COR-L47 (cell line): ENCODE measurements around the gene SPINT3.
"Not testable (repeated sequence)": the region's sequence is repeated elsewhere in the genome, so short reads cannot be mapped to it uniquely, and the experiment has no call there.

ENCODE experiments used
- DNase-seq: peaks from one replicate; lab custom pipeline; 2025; lab: John Stamatoyannopoulos, UW

The SPINT3 gene

GRCh38 chr20:45502561-45502960 is 12.9 kb downstream of the SPINT3 start:
- DNase-seq = no peak

DNA sequence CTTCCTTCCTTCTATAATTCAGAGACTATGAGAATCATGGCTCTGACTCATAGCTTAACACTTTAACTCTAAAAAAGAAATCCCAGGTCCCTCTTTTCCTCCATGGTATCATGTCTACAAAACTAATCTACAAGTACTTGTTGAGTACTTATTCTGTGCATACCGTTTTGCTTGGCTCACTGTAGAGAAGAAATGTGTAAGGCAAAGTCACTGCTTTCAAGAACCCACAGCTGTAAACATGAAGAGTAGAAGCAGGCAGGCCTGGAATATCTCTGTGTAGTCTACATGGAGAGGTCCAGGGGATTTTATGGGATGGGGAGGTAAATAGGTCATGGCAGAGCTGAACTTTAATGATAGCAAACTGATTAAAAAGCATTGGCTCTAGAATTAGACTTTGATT is 13.8 kb downstream of the SPINT3 start:
- no peak for DNase-seq

- no peak for DNase-seq
Measured at GRCh38 chr20:45500022-45500421, 15.4 kb downstream of the SPINT3 start.

DNA sequence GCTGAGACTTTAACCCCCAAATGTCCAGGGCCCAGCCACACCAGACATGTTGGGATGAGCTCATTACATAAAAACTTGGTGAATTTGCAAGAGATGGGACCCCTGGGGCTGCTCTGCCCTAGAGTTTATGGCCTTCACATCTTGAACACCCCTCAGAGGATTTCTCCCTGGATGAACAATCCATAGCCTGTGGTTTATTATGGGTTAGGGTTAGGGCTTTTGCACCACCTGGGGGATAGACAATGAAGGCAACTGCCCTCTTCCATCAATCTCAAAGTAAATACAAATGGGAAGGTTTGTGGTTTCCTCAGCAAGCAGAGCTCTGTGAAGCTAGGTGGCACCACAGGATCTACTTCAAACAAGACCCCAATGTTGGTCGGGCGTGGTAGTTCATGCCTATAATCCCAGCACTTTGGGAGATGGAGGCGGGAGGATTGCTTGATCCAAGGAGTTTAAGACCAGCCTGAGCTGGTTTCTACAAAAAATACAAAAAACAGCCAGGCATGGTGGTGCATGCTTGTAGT is 17.4 kb downstream of the SPINT3 start:
- DNase-seq = no peak

GRCh38 chr20:45496166-45496565 is 19.3 kb downstream of the SPINT3 start:
- no peak for DNase-seq

DNA sequence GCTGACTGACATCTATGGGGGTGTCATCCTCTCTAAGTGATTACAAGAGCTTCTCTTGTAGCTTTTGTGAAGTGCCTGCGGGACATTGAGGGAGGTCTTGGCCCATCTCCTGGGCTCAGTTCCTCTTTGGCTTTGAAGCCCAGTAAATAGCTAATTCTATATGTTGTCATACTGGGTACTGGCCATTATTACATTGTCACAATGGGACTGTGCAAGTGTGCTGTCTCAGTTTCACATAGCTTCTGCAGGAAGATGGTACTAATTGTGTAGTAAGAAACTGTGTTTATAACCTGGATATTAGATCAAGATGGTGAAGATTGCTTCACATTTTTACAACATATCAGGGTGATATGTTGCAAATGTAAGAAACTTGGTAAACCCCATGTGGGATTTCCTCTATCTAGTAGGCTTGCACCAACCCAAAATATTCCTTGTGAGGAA is 19.9 kb downstream of the SPINT3 start:
- DNase-seq = no peak

GRCh38 chr20:45489083-45489531 is 26.3 kb downstream of the SPINT3 start:
- no peak for DNase-seq

- DNase-seq = no peak
Measured at GRCh38 chr20:45487231-45487635, 28.2 kb downstream of the SPINT3 start.

- DNase-seq = no peak
Measured at GRCh38 chr20:45485388-45485787, 30.0 kb downstream of the SPINT3 start.

- DNase-seq = no peak
Measured at GRCh38 chr20:45484676-45485075, 30.7 kb downstream of the SPINT3 start.

DNA sequence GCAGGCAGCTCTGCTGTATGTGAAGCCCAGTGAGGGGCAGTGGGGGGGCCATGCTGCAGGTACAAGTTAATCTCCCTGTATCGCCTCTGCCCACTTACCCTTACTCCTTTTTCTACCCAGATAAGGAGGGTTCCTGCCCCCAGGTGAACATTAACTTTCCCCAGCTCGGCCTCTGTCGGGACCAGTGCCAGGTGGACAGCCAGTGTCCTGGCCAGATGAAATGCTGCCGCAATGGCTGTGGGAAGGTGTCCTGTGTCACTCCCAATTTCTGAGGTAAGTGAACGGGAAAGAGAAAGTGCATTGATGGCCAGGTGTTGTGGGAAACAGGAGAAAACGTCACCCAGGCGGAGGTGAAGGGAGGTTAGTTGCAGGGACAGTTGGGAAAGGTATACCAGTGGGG is 35.6 kb downstream of the SPINT3 start:
- no peak for DNase-seq

- DNase-seq = not testable (repeated sequence)
Measured at GRCh38 chr20:45477530-45478148, 37.8 kb downstream of the SPINT3 start.

- not testable (repeated sequence) for DNase-seq
Measured at GRCh38 chr20:45472286-45472685, 43.1 kb downstream of the SPINT3 start.

GRCh38 chr20:45470937-45471336 is 44.5 kb downstream of the SPINT3 start:
- DNase-seq = no peak

DNA sequence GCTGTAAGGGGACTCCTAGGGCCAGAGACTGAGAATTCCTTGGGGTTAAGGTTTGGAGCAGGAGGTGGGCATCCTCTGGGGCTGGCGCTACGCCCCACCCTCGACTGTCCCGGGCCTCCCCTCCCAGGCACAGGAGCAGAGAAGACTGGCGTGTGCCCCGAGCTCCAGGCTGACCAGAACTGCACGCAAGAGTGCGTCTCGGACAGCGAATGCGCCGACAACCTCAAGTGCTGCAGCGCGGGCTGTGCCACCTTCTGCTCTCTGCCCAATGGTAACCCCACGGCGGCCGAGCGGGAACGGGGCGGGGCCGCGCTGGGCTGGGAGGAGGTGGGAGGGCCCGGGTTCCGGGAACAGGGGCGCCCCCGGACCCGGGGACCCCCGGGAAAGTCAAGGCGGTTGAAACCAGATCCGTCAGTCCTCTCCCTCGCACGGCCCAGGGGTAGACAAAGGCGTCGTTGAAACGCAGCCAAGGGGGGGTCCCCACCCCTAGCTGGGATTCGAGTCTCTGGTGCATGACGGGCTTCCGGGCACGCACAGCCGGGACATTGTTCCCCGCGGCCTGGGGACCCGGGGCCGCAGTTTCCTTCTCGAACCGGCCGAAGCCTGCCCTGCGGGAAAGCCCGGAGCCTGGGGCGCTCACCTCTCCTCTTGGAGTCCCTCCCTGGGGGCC is 45.0 kb downstream of the SPINT3 start:
- DNase-seq = peak; percentile 14

GRCh38 chr20:45469336-45470261 is 45.8 kb downstream of the SPINT3 start, which contains the start of gene WFDC2:
WFDC2 (plus strand) TSS chr20:45469753; CDS start chr20:45469782, 29 bp downstream.
- DNase-seq = no peak

GRCh38 chr20:45467861-45468260 is 47.6 kb downstream of the SPINT3 start:
- peak; percentile 69 for DNase-seq

GRCh38 chr20:45467172-45467571 is 48.2 kb downstream of the SPINT3 start:
- no peak for DNase-seq

DNA sequence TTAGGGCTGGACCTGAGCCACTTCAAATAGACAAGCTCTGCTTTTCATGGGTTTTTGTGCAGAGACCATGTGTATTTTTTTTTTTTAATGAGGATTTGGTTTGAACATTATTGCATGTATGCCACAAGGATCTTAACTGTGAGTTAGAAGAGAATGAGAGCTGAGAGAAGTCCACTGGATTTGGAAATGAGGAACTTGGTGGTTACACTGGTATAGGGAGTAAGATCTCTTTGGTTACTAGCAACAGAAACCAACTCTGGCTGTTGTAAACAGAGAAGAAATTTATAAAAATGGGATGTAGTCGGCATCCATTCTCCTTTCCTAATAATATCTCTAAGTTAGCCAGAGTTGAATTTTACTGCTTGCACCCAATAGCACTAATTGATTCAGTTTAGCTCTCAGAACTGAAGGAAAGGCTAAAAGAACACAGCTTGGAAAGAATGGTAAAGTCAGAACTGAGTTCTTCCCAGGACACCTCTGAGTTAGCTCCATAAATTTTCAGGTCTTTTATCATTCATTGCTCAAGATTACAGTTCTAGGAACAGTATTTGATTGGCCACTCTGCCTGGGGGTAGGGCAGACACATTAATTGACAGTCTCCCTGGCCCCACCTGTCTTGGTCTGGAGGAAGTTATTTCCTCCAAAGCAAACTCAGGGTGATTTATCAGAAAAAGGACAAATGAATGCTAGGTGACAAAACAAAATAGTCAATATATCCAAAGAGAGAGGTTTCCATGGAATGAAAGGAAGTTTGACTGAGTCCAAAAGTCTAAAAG is 49.7 kb downstream of the SPINT3 start:
- DNase-seq = no peak

DNA sequence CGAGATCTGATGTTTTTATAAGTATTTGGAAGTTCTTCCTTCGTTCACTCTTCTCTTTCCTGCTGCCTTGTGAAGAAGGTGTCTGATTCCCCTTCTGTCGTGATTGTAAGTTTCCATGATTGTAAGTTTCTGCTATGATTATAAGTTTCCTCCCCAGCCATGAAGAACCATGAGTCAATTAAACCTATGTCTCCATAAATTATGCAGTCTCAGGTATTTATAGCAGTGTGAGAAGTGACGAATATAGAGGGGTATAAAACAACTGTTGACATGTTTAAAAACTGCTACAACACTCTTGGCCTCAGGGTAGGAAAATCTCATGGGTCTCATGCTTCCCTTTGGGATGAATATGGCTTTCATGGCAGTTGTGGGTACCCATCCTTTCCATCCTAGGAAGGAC is 51.7 kb downstream of the SPINT3 start:
- DNase-seq = no peak

- no peak for DNase-seq
Measured at GRCh38 chr20:45462711-45463509, 52.5 kb downstream of the SPINT3 start.
